NCI-H1694 (cell line): ENCODE data around the gene MARCHF10.
A peak's percentile ranks its signal among the peaks of the same experiment; 100 is the strongest.

ENCODE experiments used
- DNase-seq: peaks from one replicate; lab custom pipeline; 2025; lab: John Stamatoyannopoulos, UW

The MARCHF10 gene

GRCh38 chr17:62822080-62822904, 14.2 kb upstream of the MARCHF10 start:
- DNase-seq, result no peak

- no peak for DNase-seq
Observed at GRCh38 chr17:62821189-62822079, 13.3 kb upstream of the MARCHF10 start.

- peak; percentile 72 for DNase-seq
Observed at GRCh38 chr17:62819511-62820221, 11.6 kb upstream of the MARCHF10 start.

GRCh38 chr17:62818526-62818925, 10.4 kb upstream of the MARCHF10 start:
- DNase-seq, result no peak

- no peak for DNase-seq
Observed at GRCh38 chr17:62816282-62816839, 8.2 kb upstream of the MARCHF10 start.

- DNase-seq, result no peak
Observed at GRCh38 chr17:62809656-62810055, 1.5 kb upstream of the MARCHF10 start.

- no peak for DNase-seq
Observed at GRCh38 chr17:62808576-62808970, 459 bp upstream of the MARCHF10 start.

- DNase-seq, result no peak
Observed at GRCh38 chr17:62805234-62805633, 2.9 kb downstream of the MARCHF10 start.

GRCh38 chr17:62804822-62805221, 3.3 kb downstream of the MARCHF10 start:
- DNase-seq, result no peak

GRCh38 chr17:62804025-62804424, 4.1 kb downstream of the MARCHF10 start:
- no peak for DNase-seq

GRCh38 chr17:62802561-62803205, 5.4 kb downstream of the MARCHF10 start:
- no peak for DNase-seq

GRCh38 chr17:62801553-62802114, 6.5 kb downstream of the MARCHF10 start:
- no peak for DNase-seq

- no peak for DNase-seq
Observed at GRCh38 chr17:62800585-62800984, 7.5 kb downstream of the MARCHF10 start.

GRCh38 chr17:62797959-62798358, 10.2 kb downstream of the MARCHF10 start:
- DNase-seq, result no peak

GRCh38 chr17:62796291-62796690, 11.8 kb downstream of the MARCHF10 start:
- no peak for DNase-seq

GRCh38 chr17:62794666-62794971, 13.5 kb downstream of the MARCHF10 start:
- DNase-seq, result no peak

GRCh38 chr17:62793919-62794665, 14.0 kb downstream of the MARCHF10 start:
- DNase-seq, result no peak

GRCh38 chr17:62792447-62792800, 15.7 kb downstream of the MARCHF10 start:
- DNase-seq, result no peak

GRCh38 chr17:62791767-62792446, 16.2 kb downstream of the MARCHF10 start:
- no peak for DNase-seq

GRCh38 chr17:62791235-62791734, 16.8 kb downstream of the MARCHF10 start:
- no peak for DNase-seq
